ENCODE results near the gene SBNO2. TPM values are rescaled to one million over a fixed set of nuclear protein-coding genes. Genes with fewer than 3 reads are reported as not detected.
"Not testable (repeated sequence)": the region's sequence is repeated elsewhere in the genome, so short reads cannot be mapped to it uniquely, and the experiment has no call there.

Gene SBNO2
- total RNA-seq, 1 donor from 2014 or later, result 139 TPM

- DNase-seq (ENCODE audit: low spot score), result no peak
Measured at GRCh38 chr19:1206864-1207450, 32.9 kb upstream of the SBNO2 start.

- no peak for DNase-seq (ENCODE audit: low spot score)
Measured at GRCh38 chr19:1206150-1206863, 32.2 kb upstream of the SBNO2 start.

- peak; percentile 100 for DNase-seq (ENCODE audit: low spot score)
Measured at GRCh38 chr19:1205114-1206099, 31.3 kb upstream of the SBNO2 start, which contains the start of gene STK11. Gene STK11 (plus strand): TSS chr19:1205778. CDS start chr19:1206914, 1,136 bp downstream.

- not testable (repeated sequence) for DNase-seq (ENCODE audit: low spot score)
Measured at GRCh38 chr19:1200614-1201013, 26.5 kb upstream of the SBNO2 start.

GRCh38 chr19:1199531-1199930, 25.5 kb upstream of the SBNO2 start:
- DNase-seq (ENCODE audit: low spot score), result no peak

GRCh38 chr19:1189419-1189818, 15.4 kb upstream of the SBNO2 start:
- DNase-seq (ENCODE audit: low spot score), result no peak

GRCh38 chr19:1183543-1184172, 9.6 kb upstream of the SBNO2 start:
- no peak for DNase-seq (ENCODE audit: low spot score)

GRCh38 chr19:1182727-1183126, 8.7 kb upstream of the SBNO2 start:
- DNase-seq (ENCODE audit: low spot score), result no peak

GRCh38 chr19:1182068-1182467, 8.0 kb upstream of the SBNO2 start:
- DNase-seq (ENCODE audit: low spot score), result no peak

- DNase-seq (ENCODE audit: low spot score), result no peak
Measured at GRCh38 chr19:1181606-1182005, 7.5 kb upstream of the SBNO2 start.

- DNase-seq (ENCODE audit: low spot score), result no peak
Measured at GRCh38 chr19:1177322-1178114, 3.5 kb upstream of the SBNO2 start.

- peak; percentile 90 for DNase-seq (ENCODE audit: low spot score)
Measured at GRCh38 chr19:1173159-1173844, 766 bp downstream of the SBNO2 start.

GRCh38 chr19:1172353-1173158, 1.5 kb downstream of the SBNO2 start:
- no peak for DNase-seq (ENCODE audit: low spot score)

GRCh38 chr19:1171755-1172352, 2.2 kb downstream of the SBNO2 start:
- DNase-seq (ENCODE audit: low spot score), result no peak

GRCh38 chr19:1170938-1171754, 2.9 kb downstream of the SBNO2 start:
- no peak for DNase-seq (ENCODE audit: low spot score)

- DNase-seq (ENCODE audit: low spot score), result peak; percentile 91
Measured at GRCh38 chr19:1169921-1170885, 3.9 kb downstream of the SBNO2 start.

GRCh38 chr19:1169411-1169791, 4.7 kb downstream of the SBNO2 start:
- no peak for DNase-seq (ENCODE audit: low spot score)
